NCI-H1417 (cell line): ENCODE data around the gene GALNT2.

Experiments
- DNase-seq, 3 experiments: peaks; one replicate each; lab custom pipeline; 2025; lab: John Stamatoyannopoulos, UW

GALNT2 gene

DNA sequence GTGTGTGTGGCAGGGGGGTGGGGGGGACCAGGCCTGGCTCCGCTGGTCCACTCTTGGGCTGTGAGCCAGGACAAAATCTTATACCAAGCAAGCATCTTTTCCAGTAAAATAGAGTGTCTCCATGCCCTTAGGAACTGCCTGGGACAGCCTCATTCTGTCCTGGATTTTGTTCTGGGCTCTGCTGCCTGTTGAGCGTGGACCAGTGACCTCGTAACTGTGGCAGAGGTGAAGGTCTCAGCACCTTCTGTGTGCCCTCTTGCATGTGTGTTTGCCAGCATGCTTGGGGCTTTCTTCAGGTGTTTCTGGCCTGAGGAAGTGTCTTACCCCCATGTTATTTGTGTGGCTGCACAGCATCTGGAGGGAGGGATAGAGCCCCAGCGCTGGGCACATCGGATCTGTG, 45.7 kb downstream of the GALNT2 start:
- DNase-seq = no peak

DNA sequence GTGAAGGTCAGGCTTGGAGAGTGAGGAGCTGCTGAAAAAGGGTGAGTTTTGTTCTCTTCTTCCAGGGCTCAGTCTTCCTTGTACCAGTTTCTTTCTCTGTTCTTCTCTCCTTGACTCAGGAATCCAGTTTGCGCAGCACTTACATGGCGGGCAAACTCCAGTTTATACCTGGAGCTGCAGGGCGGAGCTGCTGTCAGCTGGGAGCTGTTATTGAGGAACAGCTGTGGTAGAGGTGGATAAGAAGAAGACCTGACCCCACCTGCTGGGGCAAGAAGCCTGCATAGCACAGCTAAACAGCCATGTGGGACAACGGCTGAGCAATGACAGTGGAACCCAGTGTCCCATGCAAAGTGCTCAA, 46.2 kb downstream of the GALNT2 start:
- DNase-seq = no peak

DNA sequence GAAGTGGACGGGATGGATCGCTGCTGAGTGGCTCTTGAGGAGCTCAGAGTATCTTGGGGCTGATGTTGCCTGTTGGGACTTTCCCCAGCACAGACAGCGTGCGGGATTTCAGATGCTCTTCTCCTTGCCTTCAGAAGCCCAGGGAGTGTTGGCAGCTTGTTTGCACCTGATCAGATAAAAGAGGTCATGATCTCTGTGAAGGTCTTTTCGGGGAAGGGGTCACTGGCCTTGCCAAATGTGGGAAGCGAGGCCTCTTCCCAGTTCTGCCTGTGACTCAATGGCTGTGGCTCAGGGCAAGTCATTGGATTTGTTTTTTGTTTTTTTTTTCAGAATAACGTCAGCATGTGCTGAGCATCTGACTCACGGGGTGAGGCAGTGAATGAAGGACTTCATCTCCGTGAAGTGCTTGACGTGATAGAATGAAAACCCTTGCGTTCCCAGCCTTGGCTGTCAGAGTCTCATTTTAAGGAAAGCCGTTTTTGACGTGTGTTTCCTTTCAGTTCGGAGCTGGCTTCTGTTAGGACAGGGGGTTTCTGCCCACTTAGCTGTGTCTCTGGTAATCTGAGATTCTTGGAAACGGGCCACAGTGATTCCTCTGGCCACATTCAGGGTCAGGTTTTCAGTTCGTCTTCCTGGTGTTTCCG, 46.7 kb downstream of the GALNT2 start:
- no peak for DNase-seq

DNA sequence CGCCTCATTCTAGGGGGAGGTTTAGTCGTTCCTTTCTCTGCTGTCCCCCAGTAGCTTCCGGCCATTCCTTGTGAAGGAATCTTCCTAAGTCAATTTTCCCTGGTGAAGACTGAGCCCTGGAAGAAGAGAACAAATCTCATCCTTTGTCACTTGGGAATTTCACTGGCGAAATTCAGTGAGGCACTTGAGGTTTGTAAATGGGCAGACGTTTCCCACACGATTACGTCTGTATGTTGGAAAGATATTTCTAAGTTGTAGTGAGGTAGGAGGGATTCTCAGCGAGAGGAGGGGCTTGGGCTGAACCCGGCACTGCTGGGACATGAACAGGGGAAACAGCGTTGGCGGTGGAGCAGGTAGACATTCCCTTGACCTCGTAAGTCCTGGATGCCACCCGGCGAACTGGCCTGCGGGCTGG, 47.2 kb downstream of the GALNT2 start:
- DNase-seq = no peak

DNA sequence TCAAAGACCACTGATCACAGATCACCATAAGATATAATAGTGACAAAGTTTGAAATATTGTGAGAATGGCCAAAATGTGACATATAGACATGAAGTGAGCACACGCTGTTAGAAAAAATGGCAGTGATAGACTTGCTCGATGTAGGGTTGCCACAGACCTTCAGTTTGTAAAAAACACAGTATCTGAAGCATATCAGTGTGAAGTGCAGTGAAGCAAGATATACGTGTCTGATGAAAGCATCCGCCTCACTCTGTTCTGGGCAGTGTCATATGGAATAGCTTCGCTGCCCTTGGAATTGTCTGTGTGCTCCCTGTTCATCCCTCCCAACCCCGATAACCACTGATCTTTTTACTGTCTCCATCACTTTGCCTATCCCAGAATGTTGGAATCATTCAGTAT, 50.7 kb downstream of the GALNT2 start:
- DNase-seq = no peak

DNA sequence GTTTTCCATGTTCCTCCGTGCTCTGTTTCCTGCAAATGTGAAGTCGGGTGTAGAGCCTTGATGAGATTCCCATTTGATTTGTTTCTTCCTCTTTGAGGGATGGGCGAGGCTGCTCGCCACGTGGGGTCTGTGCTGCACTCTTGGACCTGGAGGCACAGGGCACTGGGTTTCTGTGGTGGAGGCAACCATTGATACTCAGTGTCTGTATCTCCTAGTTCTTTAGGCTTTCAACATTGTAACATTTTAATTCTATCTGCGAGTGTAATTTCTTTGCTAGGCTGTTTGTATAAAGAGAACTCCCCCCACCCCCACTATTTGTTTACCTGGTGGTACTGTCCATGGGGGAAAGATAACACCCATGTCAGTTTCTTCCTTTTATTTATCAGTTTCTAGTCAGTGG, 52.3 kb downstream of the GALNT2 start:
- DNase-seq = no peak

DNA sequence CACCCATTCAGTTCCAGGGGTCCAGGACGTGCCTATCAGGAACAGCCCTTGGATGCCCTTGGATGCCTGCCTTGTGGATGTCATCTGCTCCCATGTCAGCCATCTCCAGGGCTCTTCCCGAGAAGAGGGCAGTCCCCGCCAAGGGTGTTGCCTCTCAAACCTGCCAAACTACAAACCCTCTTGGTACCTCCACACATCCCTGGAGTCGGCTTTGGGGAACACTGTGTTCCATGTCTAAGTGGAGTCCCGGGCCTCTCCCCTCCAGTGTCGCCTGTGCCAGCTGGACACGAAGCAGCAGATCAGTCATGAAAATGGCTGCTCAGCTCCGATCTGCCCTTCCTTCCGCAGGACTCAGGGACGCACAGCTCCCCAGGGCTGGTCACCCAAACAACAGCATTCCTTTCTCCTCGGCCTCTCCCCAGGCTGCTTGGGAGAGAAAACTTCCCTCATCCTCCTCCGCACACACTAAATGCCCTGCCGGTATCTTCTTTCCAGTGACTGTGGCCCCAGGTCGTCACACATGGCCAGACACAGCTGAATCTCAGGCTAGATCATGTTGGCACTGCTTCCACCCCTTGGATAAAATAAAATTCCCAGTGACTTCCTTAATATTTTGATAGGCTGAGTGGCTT, 53.4 kb downstream of the GALNT2 start:
- no peak for DNase-seq

DNA sequence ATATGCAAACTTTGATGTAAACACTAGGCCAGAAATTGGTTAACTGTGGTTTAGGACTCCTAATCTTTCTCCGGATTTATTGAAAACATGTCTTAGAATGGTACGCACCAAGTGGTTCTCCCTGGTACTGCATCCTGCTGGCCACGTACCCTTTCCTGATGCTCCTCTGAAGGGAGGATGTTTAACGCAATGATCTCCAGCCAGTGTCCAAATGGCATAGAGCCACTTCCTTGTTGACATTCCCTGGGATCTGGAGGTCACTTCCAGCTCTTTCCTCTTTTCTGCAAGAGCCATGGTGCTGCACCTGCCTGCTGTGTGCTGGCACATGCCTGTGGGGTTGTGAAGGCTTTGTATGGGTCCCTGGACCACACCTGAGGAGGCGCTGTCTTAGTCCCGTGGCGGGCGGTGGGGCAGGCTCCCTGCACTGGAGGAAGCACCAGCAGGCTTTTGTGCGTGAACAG, 53.9 kb downstream of the GALNT2 start:
- peak in 1 of 3 experiments; percentile 7 for DNase-seq

DNA sequence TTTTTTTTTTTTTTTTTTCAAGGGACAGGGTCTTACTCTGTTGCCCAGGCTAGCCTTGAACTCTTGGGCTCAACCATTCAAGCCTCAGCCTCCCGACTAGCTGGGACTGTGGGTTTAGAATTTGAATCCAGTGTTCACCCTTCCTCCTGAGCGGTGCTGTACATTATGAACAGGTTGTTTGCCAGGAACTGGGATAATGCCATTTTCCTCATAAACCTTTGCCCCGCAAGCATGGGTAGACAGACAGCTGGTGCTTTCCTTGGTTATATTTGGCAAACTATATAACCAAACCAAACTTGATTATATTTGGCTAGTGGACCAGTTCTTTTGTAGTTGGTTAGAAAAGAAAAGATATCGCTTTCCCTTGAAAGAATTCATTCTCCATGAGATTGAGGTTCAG, 54.9 kb downstream of the GALNT2 start:
- DNase-seq = no peak

DNA sequence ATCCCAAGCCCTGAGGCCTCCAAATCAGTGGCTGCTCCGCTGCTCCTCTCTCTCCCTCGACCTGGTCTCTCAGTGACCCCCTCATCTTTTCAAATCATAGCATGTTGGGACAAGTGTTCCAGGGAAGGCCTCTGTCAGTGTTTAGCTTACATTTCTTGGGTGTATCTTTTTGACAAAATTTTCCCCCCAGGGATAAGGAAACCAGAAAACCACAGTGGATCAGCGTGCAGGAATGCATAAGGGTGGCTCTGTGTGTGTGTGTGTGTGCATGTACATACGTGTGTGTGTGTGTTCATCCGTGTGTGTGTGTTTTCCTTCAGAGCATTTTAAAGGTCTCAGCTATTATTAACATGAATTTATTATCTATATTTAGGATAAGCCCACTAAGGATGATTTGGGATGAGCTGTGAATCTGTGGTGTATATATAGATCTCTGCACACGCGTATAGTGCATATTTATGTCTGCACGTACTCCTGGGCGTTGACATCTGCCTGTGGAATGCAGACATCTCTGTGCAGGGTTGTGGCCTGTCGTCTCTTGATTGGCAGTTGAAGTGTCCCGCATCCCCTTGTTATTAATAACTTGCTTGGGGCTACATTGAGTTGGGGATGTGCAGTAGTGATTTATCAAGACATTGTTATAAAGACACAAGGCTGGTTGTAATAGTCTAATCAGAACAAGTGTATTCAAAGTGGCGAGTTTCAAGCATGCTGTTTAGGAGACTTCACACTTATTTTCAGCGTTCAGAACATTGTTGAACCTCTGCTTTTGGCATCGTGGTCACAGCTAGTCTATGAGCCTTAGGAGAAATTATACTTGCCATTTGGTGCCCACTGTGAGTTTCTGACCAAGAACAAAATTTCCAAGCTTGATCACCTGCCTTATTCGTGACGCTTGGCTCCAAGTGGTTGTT, 55.6 kb downstream of the GALNT2 start:
- DNase-seq = no peak

DNA sequence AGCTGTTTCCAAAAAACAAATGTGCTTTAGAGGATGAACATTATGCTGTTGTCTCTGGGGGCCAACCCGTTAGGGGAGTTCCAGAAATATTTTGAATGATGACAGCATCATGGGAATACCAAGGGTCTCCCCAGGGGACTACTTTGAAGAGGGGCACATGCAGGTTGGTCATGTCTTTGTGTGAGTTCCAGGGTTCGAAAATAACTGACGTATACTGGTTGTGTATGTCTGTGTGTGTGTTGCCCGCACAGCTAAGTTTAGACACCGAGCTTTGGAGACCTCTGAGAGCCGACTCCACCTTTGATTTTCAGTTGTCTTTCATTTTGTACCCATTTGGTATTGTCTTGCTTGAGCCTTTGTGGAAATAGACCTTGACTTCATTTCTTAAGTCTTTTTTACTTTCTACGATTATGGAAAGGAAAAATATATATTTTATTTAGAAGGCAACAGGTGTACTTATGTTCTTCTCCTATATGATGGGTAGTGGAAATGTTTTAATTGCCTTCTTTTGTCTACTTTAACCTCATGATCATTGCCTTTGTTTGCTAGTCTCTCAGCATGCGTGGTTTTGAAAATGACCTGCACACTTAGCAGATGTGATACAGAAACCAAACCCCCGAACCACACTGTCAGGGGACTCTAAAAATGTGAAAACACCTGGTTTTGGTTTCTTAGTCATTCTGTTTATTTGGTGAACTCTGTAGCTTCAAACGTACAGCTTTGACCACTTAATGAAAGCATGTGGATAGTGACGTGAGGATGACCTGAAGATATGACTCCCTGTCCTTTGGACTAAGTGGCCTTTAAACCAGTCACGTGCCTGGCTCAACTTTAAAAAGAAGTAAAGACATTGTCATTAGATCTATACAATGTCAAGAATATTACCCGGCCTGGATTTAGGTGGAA, 56.5 kb downstream of the GALNT2 start:
- DNase-seq = peak in 1 of 3 experiments; percentile 30

DNA sequence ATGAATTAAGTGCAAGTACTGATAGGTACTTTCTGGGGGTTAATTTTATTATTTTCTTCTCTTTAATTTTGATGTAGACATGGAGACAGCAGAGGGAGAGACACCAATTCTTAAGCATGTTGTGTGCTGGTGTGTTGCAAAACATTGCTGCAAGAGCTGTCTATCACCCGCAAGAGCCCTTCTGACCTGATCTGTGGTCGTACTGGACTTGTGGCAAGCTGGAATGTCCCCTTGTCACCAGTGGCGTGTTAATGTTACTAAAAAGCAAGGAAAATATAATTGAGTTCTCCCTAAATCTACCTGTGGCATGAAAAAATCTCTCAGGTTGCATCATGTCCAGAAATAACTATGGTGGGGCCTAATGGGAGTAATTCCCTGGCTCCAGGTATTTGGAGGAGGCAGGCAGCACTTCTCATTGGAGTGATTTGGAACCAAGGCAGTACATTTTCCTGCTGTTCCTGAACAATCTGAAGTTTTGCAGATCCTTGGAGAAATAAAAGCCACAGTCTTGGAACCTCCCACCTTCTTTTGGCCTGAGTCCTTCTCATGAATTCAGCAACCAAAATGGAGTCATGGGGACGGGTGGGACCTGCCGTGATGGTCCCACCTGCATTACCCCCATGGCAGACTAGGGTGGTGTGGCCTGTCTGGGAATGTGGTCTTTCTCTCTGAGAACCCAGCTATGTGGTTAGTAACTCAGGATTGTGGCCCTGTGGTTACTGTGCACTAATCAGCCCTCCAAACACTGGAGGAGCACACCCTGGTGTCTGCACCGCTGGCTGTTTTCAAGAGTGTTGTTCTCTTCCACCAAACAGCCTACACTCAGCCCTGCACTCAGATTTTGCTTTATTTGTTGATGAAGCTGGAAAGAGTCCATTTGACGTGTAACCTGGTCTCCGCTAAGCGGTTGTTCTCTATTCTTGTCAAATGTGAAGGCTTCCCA, 57.4 kb downstream of the GALNT2 start:
- peak in 1 of 3 experiments; percentile 59 for DNase-seq

DNA sequence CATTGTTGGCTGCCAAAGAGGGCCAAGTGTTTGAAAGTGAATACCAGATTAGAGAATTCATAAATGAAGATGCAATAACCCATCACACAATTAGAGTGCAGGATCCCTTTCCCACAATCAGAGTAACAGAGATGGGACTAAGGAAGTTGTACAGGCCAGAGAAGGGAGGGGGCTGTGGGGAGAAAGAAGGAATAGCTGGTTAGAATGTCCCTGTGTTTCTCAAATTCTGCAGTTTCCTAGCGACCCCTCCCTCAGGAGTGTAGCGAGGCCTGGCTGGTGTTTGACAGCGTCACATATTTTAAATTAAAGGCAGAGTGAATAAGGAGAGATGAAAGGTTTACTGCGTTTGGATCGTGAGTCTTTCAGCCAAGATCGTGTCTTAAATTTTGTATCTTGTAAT, 58.1 kb downstream of the GALNT2 start:
- no peak for DNase-seq

DNA sequence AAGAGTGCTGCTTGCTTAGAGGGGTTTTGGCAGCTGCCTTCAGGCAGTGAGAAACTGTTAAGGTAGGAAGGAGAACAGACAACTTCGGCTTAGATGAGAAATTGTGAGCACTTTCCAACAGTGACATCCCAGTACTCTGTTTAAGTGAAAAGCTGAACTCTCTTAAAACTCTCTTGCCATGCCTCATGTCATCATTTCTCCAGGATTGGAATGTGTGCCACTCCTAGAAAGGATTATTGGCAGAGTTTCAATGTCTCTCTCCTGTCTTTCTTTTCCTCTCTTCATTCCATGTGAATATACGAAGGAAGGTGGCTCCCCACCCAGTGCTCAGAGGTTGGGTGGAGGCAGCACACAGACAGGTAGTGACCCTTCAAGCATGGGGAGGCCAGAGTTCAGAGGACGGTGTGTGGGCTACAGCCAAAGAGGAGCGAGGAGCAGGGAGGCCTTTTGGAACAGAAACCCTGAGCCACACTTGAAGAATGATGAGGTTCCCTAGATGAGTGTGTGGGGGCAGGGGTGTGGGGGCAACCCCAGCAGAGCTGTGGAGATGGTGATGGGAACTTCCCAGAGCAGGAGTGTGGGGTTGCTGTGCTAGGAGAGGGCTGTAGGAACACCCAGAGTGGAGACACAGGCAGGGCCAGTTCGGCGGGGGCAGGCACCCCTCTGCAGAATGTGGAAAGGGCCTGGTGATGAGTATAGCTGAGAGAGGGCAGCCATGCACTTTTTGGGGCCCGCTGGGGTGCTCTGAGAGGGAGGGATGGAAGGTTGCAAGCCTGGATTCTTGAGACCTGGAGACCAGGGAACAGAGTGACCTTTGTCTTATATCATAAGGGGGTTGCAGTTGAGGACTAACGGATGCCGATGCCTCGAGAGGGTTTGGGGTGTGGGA, 58.8 kb downstream of the GALNT2 start:
- no peak for DNase-seq

DNA sequence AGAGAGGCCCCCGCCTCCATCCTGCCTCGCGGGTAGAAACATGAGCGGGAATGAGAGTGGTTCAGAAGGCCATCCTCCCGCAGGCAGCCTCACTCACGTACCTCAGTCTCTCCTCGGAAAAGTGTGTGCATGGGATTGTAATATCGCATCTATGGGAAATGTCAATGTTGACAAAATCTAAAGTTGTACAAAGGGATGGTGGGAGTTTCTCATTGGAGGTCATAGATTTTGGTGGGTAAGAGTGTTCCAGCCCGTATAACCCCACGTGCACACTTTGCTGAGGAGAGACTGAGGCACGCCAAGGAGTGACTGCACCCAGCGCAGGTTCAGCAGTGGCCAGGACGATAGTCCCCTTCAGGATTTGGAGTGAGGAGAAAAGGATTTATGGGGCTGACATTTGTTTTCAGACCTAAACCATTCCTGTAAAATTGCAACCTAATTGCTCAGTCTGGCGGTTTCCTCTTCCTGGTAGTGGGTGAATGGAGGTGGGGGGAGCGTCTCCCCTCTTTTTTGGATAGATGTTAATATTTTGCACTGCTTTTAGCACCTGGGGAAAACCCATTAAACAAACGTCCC, 59.6 kb downstream of the GALNT2 start:
- DNase-seq = no peak

DNA sequence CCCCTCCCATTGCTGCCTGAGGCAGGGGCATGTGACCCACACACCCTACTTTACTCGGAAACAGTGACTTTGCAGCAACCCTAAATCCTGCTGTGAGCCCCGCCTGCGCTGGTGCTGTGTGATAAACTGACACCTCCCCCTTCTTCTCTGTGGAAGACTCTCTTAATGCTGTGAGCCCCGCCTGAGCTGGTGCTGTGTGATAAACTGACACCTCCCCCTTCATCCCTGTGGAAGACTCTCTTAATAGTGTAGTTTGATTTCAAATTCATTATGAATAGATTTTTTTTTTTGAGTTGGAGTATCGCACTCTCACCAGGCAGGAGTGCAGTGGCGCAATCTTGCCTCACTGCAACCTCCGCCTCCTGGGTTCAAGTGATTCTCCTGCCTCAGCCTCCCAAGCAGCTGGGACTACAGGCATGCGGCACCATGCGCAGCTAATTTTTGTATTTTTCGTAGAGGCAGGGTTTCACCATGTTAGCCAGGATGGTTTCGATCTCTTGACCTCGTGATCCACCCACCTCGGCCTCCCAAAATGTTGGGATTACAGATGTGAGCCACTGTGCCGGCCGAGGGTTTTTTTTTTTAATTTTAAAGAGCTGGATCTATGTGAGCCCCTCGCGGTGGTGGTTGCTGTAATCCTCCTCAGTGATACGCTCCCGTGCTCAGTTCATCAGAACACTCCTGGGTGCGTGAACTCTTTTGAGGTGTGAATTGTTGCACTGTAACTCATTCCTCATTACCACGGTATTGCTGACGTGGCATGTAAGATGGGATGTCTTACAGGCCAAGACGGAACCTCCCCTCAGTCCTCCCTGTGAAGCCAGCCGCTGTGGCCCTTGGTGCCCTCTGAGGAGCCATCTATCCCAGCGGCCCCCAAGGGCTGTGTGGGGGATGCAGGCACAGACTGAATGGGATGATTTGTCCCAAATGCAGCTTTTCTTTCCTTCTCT, 60.3 kb downstream of the GALNT2 start:
- DNase-seq = peak in 2 of 3 experiments; percentile 27 to 46

DNA sequence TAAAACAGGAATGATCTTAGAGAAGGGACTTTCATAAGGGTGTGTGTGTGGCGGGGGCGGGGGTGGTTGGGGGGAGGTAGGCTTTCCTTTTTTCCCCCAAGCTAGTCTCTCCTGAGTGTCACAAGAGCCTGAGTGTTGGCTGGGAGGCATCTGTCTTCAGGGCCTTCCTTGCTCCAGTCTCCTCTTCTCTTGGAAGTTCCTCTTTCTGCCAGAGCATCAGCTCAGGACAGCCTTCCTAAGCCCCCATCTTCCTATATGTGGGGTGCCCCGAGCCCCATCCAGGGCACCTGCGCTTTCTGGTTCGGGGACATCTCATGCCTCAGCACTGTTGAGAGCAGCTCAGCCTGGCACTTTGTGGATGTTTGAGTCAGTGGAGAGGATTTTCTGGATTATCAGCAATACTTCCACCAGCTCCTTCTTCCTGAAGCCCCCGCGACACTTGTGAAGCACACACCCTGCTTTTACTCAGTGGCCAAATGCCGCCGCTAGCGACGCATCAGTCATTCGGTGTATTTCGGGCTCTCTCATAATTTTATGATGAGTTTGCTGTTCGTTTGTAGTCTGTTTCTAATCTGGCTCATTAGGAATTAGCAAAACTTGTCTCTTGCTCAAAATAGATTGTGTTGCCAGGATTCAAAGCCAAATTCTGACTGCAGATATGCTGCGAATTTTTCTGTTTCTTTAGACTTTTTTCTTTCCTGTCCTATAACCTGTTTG, 61.7 kb downstream of the GALNT2 start:
- DNase-seq = no peak
